Mucosa of rectum (tissue), 2 donors: Measurements from ENCODE around the gene NFATC2.

Source experiments
- H3K27ac ChIP-seq, 2 donors: one replicate each; pipeline ENCODE4 v1.7.0; 2013; ENCODE audit warnings: inconsistent platforms in 2 of 2, low read depth in 2 of 2, low read length in 2 of 2
- H3K27me3 ChIP-seq, 2 donors: one replicate each; pipeline ENCODE4 v1.7.0; 2013; ENCODE audit warnings: low read length in 2 of 2; ENCODE audit not compliant: control insufficient read depth in 2 of 2, insufficient read depth in 2 of 2
- H3K36me3 ChIP-seq, 2 donors: one replicate each; pipeline ENCODE4 v1.7.0; 2013; ENCODE audit warnings: low read length in 2 of 2; ENCODE audit not compliant: control insufficient read depth in 2 of 2, insufficient read depth in 2 of 2
- H3K4me1 ChIP-seq, 2 donors: one replicate each; pipeline ENCODE4 v1.7.0; 2013; ENCODE audit warnings: low read length in 2 of 2, mild to moderate bottlenecking in 1 of 2; ENCODE audit not compliant: control insufficient read depth in 2 of 2, insufficient read depth in 2 of 2
- H3K4me3 ChIP-seq, 2 donors: one replicate each; pipeline ENCODE4 v1.7.0; 2013; ENCODE audit warnings: low read length in 2 of 2
- H3K9ac ChIP-seq, 2 donors: one replicate each; pipeline ENCODE4 v1.7.0; 2013; ENCODE audit warnings: low read length in 2 of 2, low read depth in 1 of 2, mild to moderate bottlenecking in 1 of 2
- H3K9me3 ChIP-seq, 2 donors: one replicate each; pipeline ENCODE4 v1.7.0; 2013; ENCODE audit warnings: low read length in 2 of 2; ENCODE audit not compliant: control insufficient read depth in 2 of 2
- donor health status: healthy.
- donor health status: Normal muscosa, but diverticular disease.

Gene NFATC2

DNA sequence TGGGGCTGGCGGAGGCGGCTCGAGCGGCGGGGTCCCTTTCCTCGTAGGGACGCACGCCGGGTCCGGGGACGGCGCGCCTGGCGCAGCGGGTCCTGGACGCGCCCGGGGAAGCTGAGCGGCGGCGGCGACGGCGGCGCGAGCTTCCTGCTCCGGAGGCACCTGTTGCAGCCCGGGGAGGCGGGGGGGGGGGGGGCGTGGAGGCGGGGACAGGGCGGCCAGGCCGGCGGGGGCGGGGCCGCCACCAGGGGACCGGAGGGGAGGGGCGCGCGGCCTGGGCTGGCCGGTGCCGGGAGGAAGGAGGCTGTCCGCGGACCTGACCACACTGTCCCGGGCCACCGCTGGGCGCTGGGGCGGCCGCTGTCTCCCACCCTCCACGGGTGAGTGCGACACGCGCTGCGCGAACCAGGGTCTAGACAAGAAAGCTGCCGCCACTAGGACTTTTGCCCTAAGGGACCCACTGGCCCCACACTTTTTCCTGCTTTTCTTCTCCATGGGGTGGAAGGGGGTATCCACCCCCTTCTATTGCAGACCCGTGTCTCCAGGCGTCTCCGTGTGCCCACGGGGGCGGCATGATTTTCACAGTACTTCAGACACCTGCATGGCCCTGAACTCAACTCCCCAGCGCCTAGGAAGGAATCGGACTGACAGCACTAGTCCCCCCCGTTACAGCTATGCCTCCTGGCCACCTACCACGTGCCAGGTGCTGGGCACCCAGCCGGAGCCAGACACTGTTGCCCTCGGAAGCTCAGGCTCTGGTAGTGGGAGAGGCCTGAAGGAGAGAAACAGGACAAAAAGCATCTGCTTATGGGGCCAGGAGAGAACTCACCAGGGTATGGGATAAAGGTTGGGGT, at the start of gene NFATC2:
NFATC2 (minus strand) TSS at position 149 of the 851 bp plus-strand sequence. CDS start 220 bp downstream, outside the sequence.
- H3K9me3 ChIP-seq, result no peaks in the 10 kb centered on the region
- H3K9ac ChIP-seq, result peak within 1 kb of the TSS; percentile 67 to 76
- peaks cover 2 to 3% of the 10 kb centered on the region in 2 donors for H3K27me3 ChIP-seq
- H3K27ac ChIP-seq, result peak within 1 kb of the TSS; percentile 56 to 75
- H3K36me3 ChIP-seq, result peaks cover 0 to 4% of the 10 kb centered on the region in 2 donors
- peak within 1 kb of the TSS; percentile 49 to 76 for H3K4me3 ChIP-seq
- peaks cover 20 to 27% of the 10 kb centered on the region in 2 donors for H3K4me1 ChIP-seq

DNA sequence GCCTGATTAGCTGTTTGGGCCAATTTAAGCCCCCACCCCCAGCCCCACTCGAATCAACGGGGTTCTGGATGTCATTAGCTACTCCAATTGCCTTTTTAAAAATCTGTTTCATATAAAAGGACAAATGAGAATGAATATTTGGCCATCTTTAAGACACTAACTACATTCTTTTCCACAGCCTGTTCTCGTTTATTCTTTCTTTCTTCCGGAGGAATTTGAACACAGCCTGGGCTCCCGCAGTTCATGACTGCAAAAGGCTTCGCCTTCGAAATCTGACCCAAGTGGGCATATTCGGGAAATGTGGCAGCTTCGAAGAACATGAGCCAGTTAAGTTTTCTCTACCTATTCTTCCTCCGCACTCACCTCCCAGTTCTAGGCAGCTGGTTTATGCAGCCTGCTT, 49.4 kb upstream of the NFATC2 start:
- H3K9me3 ChIP-seq, result no peaks in the 10 kb centered on the region
- H3K9ac ChIP-seq, result no peak overlapping the region
- H3K4me3 ChIP-seq, result no peak overlapping the region
- peaks cover 0 to 4% of the 10 kb centered on the region in 2 donors for H3K4me1 ChIP-seq
- H3K27me3 ChIP-seq, result no peaks in the 10 kb centered on the region
- no peaks in the 10 kb centered on the region for H3K36me3 ChIP-seq
- no peak overlapping the region for H3K27ac ChIP-seq

DNA sequence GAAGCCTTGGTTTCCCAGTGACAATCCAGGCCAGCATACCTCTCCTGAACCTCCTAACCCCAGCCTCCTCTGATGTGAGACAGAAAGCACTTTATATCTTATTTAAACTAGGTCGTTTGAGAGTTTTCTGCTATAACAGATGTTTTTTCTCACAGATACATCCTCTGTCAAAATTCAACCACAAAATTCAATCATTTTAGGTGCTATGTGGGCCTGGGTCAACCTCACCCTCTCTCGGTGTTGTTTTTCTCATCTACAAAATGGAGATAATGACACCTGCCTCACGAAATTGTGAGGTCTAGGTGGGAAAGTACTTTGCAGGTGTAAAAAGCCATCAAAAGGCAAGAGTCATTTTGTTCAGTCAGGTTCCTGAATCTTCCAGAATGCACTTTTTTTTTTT, 46.2 kb upstream of the NFATC2 start:
- no peaks in the 10 kb centered on the region for H3K4me1 ChIP-seq
- H3K27me3 ChIP-seq, result no peaks in the 10 kb centered on the region
- no peaks in the 10 kb centered on the region for H3K36me3 ChIP-seq
- H3K9me3 ChIP-seq, result no peaks in the 10 kb centered on the region
- no peak overlapping the region for H3K9ac ChIP-seq
- H3K4me3 ChIP-seq, result no peak overlapping the region
- H3K27ac ChIP-seq, result no peak overlapping the region

DNA sequence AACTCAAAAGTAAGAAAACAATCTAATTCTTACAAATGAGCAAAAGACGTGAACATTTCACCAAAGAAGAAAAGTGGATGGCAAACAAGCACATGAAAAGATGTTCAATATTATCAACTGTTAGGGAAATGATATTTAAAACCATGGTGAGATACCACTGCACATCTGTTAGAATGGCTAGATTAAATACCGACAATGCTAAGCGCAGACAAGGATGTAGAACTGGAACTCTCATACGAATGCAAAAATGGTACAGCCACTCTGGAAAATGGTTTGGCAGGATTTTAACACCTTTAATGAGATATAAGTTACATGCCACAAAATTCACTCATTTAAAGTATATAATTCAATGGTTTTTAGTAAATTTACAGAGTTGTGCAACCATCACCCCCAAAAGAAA, 44.6 kb upstream of the NFATC2 start:
- no peaks in the 10 kb centered on the region for H3K4me1 ChIP-seq
- H3K36me3 ChIP-seq, result no peaks in the 10 kb centered on the region
- no peaks in the 10 kb centered on the region for H3K9me3 ChIP-seq
- H3K9ac ChIP-seq, result no peak overlapping the region
- no peak overlapping the region for H3K27ac ChIP-seq
- no peak overlapping the region for H3K4me3 ChIP-seq
- H3K27me3 ChIP-seq, result no peaks in the 10 kb centered on the region

DNA sequence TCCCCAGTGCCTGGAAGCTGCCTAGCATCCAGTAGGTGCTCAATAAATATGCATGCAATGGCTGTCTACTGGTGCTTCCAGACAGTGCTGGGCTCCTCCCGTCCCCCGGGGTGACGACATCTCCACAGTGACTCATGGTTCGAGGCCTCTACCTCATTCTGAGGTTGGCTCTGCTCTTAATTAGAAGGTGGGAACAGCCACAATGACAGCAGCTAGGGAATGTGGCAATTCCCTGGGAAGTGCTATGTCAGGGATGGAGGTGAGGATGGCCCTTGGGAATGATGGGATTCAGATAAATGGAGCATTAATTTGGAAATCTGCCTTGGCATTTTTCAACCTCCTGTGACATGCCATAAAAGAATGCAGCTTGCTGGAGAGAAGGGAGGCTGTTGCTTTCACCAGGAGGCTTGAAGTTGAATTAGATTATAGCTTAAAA, 43.5 kb upstream of the NFATC2 start:
- no peaks in the 10 kb centered on the region for H3K27me3 ChIP-seq
- H3K9ac ChIP-seq, result no peak overlapping the region
- H3K36me3 ChIP-seq, result no peaks in the 10 kb centered on the region
- no peaks in the 10 kb centered on the region for H3K9me3 ChIP-seq
- H3K27ac ChIP-seq, result no peak overlapping the region
- H3K4me1 ChIP-seq, result no peaks in the 10 kb centered on the region
- H3K4me3 ChIP-seq, result no peak overlapping the region

DNA sequence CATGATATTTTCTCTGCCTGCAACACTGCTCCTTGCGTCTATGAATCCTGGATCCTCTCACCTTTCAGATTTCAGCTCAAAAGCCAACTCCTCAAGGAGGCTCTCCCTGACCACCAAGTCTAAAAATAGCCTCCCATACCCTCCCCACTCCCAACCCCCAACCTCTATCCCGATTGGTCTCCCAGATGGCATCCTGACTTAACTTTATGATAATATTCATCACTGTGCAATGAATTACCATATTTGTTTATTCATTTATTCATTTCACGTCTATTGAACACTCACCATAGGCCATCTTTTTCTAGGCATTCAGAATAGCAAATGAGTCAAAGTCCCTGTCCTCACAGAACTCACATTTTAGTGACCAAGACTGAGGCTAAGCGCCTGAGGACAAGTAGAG, 42.6 kb upstream of the NFATC2 start:
- H3K9ac ChIP-seq, result no peak overlapping the region
- no peaks in the 10 kb centered on the region for H3K4me1 ChIP-seq
- H3K4me3 ChIP-seq, result no peak overlapping the region
- no peaks in the 10 kb centered on the region for H3K9me3 ChIP-seq
- no peaks in the 10 kb centered on the region for H3K36me3 ChIP-seq
- H3K27ac ChIP-seq, result no peak overlapping the region
- no peaks in the 10 kb centered on the region for H3K27me3 ChIP-seq

DNA sequence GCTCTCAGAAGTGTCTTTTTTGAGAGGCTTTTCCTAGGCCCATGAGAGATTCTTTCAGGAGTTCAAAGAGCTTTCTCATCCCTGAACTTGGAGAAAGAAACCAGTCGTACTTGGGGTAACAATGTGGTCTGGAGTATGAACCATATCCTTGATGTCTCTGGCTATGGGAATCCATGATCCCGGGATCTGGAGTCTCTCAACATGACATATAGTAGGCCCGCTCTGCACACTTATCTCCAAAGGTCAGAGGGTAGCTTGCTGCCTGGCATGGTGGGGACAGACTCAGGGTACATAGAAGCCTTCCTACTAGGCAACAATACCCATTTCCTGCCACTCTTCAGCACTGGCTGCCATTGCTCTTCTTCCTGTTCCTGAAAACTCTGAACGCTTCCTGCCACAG, 42.2 kb upstream of the NFATC2 start:
- H3K9me3 ChIP-seq, result no peaks in the 10 kb centered on the region
- H3K4me1 ChIP-seq, result no peaks in the 10 kb centered on the region
- no peak overlapping the region for H3K9ac ChIP-seq
- no peak overlapping the region for H3K27ac ChIP-seq
- H3K4me3 ChIP-seq, result no peak overlapping the region
- H3K27me3 ChIP-seq, result no peaks in the 10 kb centered on the region
- no peaks in the 10 kb centered on the region for H3K36me3 ChIP-seq

DNA sequence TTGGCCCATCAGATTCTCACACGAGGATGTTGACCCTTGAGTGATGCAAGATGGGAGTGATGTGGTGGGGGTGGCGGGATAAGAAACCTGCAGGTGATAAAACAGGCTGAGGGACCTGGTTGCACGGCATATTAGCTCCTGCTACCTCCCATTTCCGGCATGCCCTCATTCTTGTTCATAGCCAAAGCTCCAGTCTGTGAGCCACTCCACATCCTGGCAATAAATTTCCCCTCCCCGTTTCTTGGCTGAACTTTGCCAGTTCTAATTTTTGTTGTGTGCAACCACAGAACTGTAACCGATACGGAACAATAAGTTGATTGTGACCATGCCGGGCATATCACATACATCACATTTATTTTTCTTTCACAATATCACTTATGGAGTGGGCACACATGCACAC, 41.6 kb upstream of the NFATC2 start:
- Histone ChIP-seq H3K9ac (no peak overlapping the region), H3K4me1 (no peaks in the 10 kb centered on the region), H3K27ac (no peak overlapping the region), H3K9me3 (no peaks in the 10 kb centered on the region), H3K4me3 (no peak overlapping the region), H3K27me3 (no peaks in the 10 kb centered on the region), H3K36me3 (no peaks in the 10 kb centered on the region)

DNA sequence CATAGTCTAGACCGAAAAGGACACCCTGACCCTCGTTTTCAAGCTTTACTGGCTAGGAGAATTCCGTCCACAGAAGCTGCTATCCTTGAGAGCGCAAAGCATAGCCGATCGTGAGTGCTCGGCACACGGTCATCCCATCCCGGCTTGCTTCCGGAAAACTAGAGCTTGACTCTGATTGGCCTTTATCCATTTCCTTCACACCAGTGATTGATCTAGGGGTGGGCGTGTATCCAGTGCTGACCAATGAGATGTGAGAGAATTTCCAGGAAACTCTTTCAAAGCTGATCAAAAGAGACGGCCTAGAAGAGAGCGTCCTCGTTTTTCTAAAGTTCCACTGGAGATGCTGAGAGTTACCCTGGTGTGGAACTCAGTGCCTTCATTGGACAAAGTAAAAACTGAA, 41.0 kb upstream of the NFATC2 start:
- no peaks in the 10 kb centered on the region for H3K9me3 ChIP-seq
- no peak overlapping the region for H3K9ac ChIP-seq
- H3K27ac ChIP-seq, result no peak overlapping the region
- H3K4me1 ChIP-seq, result no peaks in the 10 kb centered on the region
- no peak overlapping the region for H3K4me3 ChIP-seq
- no peaks in the 10 kb centered on the region for H3K36me3 ChIP-seq
- no peaks in the 10 kb centered on the region for H3K27me3 ChIP-seq

DNA sequence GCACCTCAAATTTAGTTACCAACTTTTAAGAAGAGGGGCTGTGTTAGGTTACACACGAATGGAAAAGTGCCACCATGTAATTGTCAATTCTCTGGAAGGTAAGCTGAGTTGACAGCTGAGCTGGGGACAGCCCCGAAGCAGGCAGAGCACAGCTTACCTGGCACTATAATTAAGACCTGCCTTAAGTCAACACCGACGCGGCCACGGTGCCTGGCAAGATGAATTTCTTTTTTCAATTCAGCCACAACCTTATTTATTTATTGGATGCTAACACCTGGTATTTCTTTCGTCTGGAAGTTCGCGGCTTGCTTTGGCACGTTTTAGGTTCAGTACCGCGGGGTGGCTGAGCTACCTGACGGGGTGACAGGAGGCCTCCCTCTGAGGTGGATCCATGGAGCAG, 40.6 kb upstream of the NFATC2 start:
- Histone ChIP-seq H3K9ac (no peak overlapping the region), H3K4me1 (no peaks in the 10 kb centered on the region), H3K4me3 (no peak overlapping the region)

More for the DNA sequence above, 40.6 kb upstream of the NFATC2 start:
- H3K36me3 ChIP-seq, result no peaks in the 10 kb centered on the region
- H3K27ac ChIP-seq, result no peak overlapping the region
- H3K27me3 ChIP-seq, result no peaks in the 10 kb centered on the region
- no peaks in the 10 kb centered on the region for H3K9me3 ChIP-seq
